Muscle layer of duodenum (tissue), 2 donors: ENCODE results near the gene HLA-C.
"Not testable (repeated sequence)": the region's sequence is repeated elsewhere in the genome, so short reads cannot be mapped to it uniquely, and the experiment has no call there.

Experiments used
- H3K27ac ChIP-seq: one replicate; pipeline ENCODE4 v1.7.0; 2013; ENCODE audit warnings: mild to moderate bottlenecking, low read length
- H3K27me3 ChIP-seq: one replicate; pipeline ENCODE4 v1.7.0; 2013; ENCODE audit warnings: low read depth, mild to moderate bottlenecking, control low read depth, low read length
- H3K36me3 ChIP-seq, 2 donors: one replicate each; pipeline ENCODE4 v1.7.0; 2013; ENCODE audit warnings: low read length in 2 of 2, control low read depth in 1 of 2, mild to moderate bottlenecking in 1 of 2; ENCODE audit not compliant: insufficient read depth in 2 of 2, control insufficient read depth in 1 of 2
- H3K4me1 ChIP-seq, 2 donors: one replicate each; pipeline ENCODE4 v1.7.0; 2013; ENCODE audit warnings: low read length in 2 of 2, mild to moderate bottlenecking in 2 of 2, control low read depth in 1 of 2, moderate library complexity in 1 of 2; ENCODE audit not compliant: insufficient read depth in 2 of 2, control insufficient read depth in 1 of 2
- H3K4me3 ChIP-seq, 2 donors: one replicate each; pipeline ENCODE4 v1.7.0; 2013; ENCODE audit warnings: low read length in 2 of 2, low read depth in 1 of 2, mild to moderate bottlenecking in 1 of 2
- H3K9me3 ChIP-seq, 2 donors: one replicate each; pipeline ENCODE4 v1.7.0; 2013; ENCODE audit warnings: low read length in 2 of 2, control low read depth in 1 of 2, mild to moderate bottlenecking in 1 of 2; ENCODE audit not compliant: control insufficient read depth in 1 of 2
- donor health status: healthy.

Gene HLA-C

GRCh38 chr6:31246051-31246521, 25.8 kb downstream of the HLA-C start:
- H3K27me3 ChIP-seq, result no peaks in the 10 kb centered on the region
- peaks cover 0 to 7% of the 10 kb centered on the region in 2 donors for H3K9me3 ChIP-seq
- H3K36me3 ChIP-seq, result no peaks in the 10 kb centered on the region
- H3K4me3 ChIP-seq, result no peak overlapping the region
- H3K4me1 ChIP-seq, result no peaks in the 10 kb centered on the region
- H3K27ac ChIP-seq, result no peak overlapping the region

GRCh38 chr6:31243508-31243907, 28.4 kb downstream of the HLA-C start:
- Histone ChIP-seq H3K4me1 (no peaks in the 10 kb centered on the region), H3K27me3 (no peaks in the 10 kb centered on the region), H3K4me3 (no peak overlapping the region), H3K9me3 (peaks cover 0 to 7% of the 10 kb centered on the region in 2 donors), H3K27ac (no peak overlapping the region), H3K36me3 (no peaks in the 10 kb centered on the region)

GRCh38 chr6:31239854-31240253, 32.0 kb downstream of the HLA-C start:
- Histone ChIP-seq H3K4me1 (no peaks in the 10 kb centered on the region), H3K36me3 (no peaks in the 10 kb centered on the region), H3K4me3 (no peak overlapping the region), H3K27me3 (no peaks in the 10 kb centered on the region), H3K9me3 (no peaks in the 10 kb centered on the region), H3K27ac (no peak overlapping the region)

- H3K9me3 ChIP-seq, H3K36me3 ChIP-seq, H3K27ac ChIP-seq, H3K4me3 ChIP-seq, H3K27me3 ChIP-seq, H3K4me1 ChIP-seq: not testable (repeated sequence)
Measured at GRCh38 chr6:31234101-31234500, 37.8 kb downstream of the HLA-C start.

GRCh38 chr6:31228476-31228875, 43.4 kb downstream of the HLA-C start:
- Histone ChIP-seq H3K27me3 (no peaks in the 10 kb centered on the region), H3K27ac (no peak overlapping the region), H3K36me3 (no peaks in the 10 kb centered on the region), H3K4me3 (no peak overlapping the region), H3K4me1 (no peaks in the 10 kb centered on the region), H3K9me3 (no peaks in the 10 kb centered on the region)

GRCh38 chr6:31227143-31227542, 44.7 kb downstream of the HLA-C start:
- H3K27me3 ChIP-seq, result no peaks in the 10 kb centered on the region
- no peak overlapping the region for H3K4me3 ChIP-seq
- H3K4me1 ChIP-seq, result no peaks in the 10 kb centered on the region
- H3K36me3 ChIP-seq, result no peaks in the 10 kb centered on the region
- H3K9me3 ChIP-seq, result no peaks in the 10 kb centered on the region
- H3K27ac ChIP-seq, result no peak overlapping the region

- Histone ChIP-seq H3K27me3 (no peaks in the 10 kb centered on the region), H3K27ac (no peak overlapping the region), H3K4me1 (no peaks in the 10 kb centered on the region), H3K36me3 (no peaks in the 10 kb centered on the region), H3K4me3 (no peak overlapping the region), H3K9me3 (no peaks in the 10 kb centered on the region)
Measured at GRCh38 chr6:31225735-31226134, 46.2 kb downstream of the HLA-C start.

GRCh38 chr6:31222496-31222895, 49.4 kb downstream of the HLA-C start:
- H3K4me1 ChIP-seq, result no peaks in the 10 kb centered on the region

More at GRCh38 chr6:31222496-31222895, 49.4 kb downstream of the HLA-C start:
- Histone ChIP-seq H3K27ac (no peak overlapping the region), H3K36me3 (no peaks in the 10 kb centered on the region), H3K9me3 (no peaks in the 10 kb centered on the region), H3K27me3 (no peaks in the 10 kb centered on the region), H3K4me3 (no peak overlapping the region)
